GM19035 (cell line): ENCODE data around the gene CCT5.
"Not testable (repeated sequence)": the region's sequence is repeated elsewhere in the genome, so short reads cannot be mapped to it uniquely, and the experiment has no call there.

ENCODE experiments used
- ATAC-seq: cut with Tn5 transposase; IDR thresholded peaks from one replicate; pipeline ENCODE4 v1.9.1; 2021; ENCODE audit not compliant: unreplicated experiment

The CCT5 gene

DNA sequence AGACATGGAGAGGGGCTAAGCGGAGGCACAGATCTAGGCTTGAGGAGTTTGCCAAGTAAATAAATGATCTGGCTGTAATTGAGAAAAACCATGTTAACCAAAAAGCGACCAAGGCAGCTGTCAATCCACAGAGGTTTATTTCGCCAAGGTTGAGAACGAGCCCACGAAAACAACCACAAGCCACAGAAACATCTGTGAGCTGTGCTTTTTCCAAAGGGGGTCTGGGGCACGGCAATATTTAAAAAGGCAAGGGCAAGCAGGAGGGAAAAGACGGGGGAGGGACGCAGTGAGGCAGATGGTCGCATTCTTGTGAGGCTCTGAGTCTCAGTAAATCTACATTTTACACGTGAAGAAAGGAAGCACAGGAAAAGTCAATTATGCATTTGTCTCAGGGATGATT lies 25.4 kb downstream of the CCT5 start:
- ATAC-seq = no peak

DNA sequence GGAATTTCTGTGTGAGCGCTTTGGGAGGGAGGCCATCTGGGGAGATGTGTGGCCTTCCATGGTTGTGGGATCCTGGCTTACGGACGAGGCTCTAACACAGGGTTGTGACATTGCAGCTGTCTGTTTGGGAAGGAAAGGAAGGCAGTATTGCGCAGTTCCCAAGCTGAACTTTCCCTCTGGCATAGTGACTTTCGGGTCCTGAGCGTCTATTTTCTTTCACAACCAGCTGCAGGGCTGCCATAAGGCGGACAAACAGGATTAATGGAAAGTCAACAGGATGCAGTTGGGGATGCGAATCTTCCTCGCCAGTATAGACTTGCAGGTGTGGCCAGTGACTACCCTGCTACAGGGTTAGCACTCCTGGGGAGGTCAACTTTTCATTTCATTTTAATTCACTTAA lies 25.9 kb downstream of the CCT5 start:
- no peak for ATAC-seq

DNA sequence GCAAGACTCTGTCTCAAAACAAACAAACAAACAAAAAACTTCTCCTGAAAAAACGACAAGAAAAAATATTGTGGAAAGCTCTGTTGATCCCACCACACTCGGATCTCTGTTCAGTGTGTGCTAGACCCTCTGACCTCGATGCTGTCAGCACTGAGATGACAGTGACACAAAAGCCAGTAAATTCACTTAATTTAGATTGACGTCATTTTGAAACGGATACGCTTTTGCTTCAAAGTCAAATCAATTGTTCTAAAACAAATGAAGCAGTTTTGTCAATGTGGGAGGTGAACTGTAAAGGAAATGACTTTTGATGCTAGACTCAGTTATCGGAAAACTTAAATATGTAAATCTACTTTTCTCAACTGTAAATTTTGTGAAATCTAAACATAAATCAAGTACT lies 26.6 kb downstream of the CCT5 start:
- no peak for ATAC-seq

- ATAC-seq = no peak
These were observed 27.9 kb downstream of the CCT5 start for GRCh38 chr5:10277773-10278630.

DNA sequence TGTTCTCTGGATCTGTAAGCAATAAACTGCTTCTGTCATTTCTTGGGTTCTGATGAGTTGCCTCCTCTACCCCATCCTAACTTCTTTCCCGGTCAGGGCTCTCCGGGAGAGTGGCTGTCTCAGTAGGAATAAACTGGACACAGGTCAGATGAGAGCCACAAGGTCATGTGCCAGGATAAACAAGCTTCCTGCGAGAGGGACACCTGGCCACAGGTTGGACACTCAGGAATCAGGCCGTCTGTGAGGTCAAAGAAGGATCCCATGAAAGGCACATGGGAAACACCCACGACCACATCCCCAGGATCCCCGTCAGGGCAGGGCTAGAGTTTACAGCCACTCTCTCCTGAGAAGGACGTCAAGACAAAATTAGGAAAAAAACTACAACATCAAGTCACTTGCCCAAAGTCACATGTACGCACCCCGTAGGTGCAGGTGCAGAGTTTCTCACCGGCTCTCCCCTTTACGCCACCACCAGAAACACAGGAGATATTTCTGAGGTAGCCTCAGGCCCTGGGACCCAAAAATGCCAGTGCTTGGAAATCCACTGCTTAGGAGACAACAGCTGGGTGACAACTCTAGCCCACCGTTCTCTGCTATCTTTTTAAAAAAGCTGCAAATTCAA lies 28.7 kb downstream of the CCT5 start:
- ATAC-seq = no peak

DNA sequence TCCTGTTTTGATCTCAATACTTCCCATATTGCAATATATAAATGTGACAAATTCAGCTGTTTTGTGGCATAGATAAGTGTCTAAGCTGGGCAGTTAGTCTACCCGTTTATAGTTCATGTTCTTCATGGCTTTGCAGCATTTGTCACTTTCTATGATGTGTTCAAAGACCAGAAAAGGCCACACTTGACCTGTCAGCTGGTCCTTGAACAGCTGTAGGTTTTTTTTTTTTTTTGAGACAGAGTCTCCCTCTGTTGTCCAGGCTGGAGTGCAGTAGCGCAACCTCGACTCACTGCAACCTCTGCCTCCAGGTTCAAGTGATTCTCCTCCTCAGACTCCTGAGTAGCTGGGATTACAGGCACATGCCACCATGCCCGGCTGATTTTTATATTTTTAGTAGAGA lies 29.2 kb downstream of the CCT5 start:
- ATAC-seq = no peak

- ATAC-seq = no peak
These were observed 30.0 kb downstream of the CCT5 start for GRCh38 chr5:10279925-10280720.

DNA sequence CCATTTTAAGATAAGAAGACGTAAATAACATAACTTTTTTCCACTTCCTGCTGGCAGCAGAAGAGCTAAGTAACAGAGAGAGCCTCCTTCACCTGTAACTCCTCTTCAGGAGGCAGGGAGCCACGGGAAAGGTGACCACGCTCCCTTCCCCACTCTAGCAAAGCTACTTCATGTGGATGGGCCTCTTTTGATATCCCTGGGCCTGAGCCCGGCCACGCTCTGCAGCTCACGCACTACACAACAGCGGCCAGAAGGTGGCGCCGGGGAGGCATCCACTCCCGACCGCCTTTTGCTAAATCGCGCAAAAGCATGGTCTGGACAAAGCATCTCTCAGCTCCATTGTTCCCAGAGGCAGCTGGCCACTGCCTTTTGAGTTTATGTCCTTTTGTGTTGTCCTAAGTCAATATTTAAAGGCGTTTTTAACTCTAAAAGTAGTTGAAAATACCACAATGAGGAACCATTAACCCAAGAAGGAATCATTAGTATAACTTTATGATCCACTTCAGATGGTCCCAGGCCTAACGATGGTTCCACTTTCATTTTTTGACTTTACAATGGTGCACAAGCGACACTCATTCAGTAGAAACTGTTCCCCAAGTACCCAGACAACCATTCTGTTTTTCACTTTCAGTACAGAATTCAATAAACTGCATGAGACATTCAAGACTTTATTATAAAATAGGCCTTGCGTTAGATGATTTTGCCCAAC lies 34.0 kb downstream of the CCT5 start:
- peak; percentile 95 for ATAC-seq

GRCh38 chr5:10285362-10285761 lies 35.3 kb downstream of the CCT5 start:
- ATAC-seq = not testable (repeated sequence)

- ATAC-seq = no peak
These were observed 36.2 kb downstream of the CCT5 start for GRCh38 chr5:10286162-10286861.

DNA sequence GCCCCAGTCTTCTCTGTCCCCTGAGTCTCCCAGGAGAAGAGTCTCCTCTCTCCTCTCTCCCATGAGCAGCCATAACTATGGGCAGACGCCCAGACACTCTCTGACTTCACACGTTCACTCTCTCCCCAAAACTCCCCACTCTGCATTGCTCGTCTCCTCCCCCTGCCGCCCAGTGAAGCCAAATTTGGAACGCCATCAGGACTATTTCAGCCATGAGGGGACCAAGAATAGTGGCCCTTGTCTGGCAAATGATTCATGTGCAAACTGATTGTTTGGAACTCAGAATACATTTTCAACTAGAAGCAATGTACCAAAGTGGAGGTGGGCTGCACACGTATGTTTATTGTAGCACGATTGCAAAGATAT lies 36.8 kb downstream of the CCT5 start:
- no peak for ATAC-seq

- ATAC-seq = no peak
These were observed 38.6 kb downstream of the CCT5 start for GRCh38 chr5:10288592-10289219.

GRCh38 chr5:10289353-10289752 lies 39.3 kb downstream of the CCT5 start:
- ATAC-seq = no peak

GRCh38 chr5:10289991-10290390 lies 39.9 kb downstream of the CCT5 start:
- no peak for ATAC-seq

- ATAC-seq = no peak
These were observed 40.4 kb downstream of the CCT5 start for GRCh38 chr5:10290438-10290837.

DNA sequence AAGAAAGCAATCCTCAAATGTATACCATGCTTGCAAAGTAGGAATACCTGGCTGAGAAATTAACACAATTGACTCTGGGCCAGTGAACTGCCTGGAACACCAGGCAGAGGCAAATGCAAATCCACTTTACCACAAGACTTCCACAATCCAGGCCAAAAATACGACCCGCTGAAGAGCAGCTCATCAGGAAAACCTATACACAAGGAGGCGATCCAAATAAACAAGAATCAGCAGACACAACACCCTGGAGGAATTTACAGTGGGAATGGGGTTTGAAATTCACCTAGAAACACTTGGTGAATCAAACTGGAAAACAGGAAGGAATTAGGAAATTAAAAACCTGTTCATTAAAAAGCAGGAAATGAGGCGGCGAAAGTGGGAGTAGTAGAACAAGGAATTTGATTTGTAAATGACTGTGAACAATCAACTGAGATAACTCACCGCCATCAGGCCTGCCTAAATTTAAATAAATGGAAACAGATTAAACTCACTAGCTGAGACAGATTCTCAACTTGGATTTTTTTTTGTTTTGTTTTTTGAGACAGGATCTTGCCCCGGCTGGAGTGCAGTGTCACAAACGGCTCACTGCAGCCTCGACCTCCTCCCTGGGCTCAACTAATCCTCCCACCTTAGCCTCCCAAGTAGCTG lies 41.7 kb downstream of the CCT5 start:
- ATAC-seq = no peak

GRCh38 chr5:10293907-10294662 lies 44.0 kb downstream of the CCT5 start:
- no peak for ATAC-seq

DNA sequence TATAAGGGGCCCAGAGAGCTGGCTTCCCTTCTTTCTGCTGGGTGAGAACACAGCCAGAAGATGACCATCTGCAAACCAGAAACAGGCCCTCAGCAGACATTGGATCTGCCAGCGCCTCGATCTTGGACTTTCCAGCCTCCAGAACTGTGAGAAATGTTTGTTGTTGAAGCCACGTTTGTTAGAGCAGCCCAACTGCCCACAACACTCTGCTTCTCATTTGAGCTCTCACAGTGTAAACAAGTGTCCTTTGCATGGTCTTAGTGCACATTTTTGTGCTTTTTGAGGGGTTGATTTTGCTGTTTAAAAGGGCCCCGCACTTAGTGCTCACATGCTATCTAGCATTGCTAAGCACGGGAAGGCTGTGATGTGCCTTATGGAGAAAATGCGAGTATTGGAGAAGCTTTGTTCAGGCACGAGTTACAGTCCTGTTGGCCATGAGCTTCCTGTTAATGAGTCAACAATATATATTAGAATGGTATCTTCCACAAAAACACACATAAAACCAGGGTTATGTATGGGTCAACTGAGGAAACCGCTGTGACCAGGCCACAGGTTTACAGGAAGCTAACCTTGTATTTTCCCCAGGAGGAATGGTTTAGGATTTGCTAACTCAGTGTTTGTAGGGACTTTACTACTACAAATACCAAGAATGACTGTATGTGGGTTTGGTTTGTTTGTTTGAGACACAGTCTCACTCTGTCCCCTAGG lies 45.7 kb downstream of the CCT5 start:
- no peak for ATAC-seq
